ENCODE results near the gene HOXA1. TPM values are rescaled to one million over a fixed set of nuclear protein-coding genes. Genes with fewer than 3 reads are reported as not detected.
"Not testable (repeated sequence)": the region's sequence is repeated elsewhere in the genome, so short reads cannot be mapped to it uniquely, and the experiment has no call there.

The HOXA1 gene
- total RNA-seq, 1 experiment from 2014 or later: 4.4 TPM

GRCh38 chr7:27046854-27047549 is 48.8 kb downstream of the HOXA1 start:
- Histone ChIP-seq H3K4me1 (ENCODE audit: low read length) (peaks cover 2% of the 10 kb centered on the region; the same call in 1 of the 2 replicates), H3K4me2 (ENCODE audit: low read depth, low read length, poor library complexity, severe bottlenecking) (no peak overlapping the region), H3K36me3 (ENCODE audit: insufficient read depth, low read length) (no peaks in the 10 kb centered on the region), H4K20me1 (ENCODE audit: insufficient read depth, low read depth, low read length) (no peaks in the 10 kb centered on the region), H2AFZ (ENCODE audit: low read length) (no peak overlapping the region), H3K27ac (ENCODE audit: low read length) (no peak overlapping the region), H3K27me3 (ENCODE audit: low read length) (no peaks in the 10 kb centered on the region; the same call in 1 of the 2 replicates), H3K9me2 (replicated peaks; ENCODE audit: insufficient read depth, low read length) (no peaks in the 10 kb centered on the region), H3K4me3 (ENCODE audit: low read length) (no peak overlapping the region), H3K9ac (ENCODE audit: low read length) (no peak overlapping the region), H3K79me2 (ENCODE audit: low read length) (no peaks in the 10 kb centered on the region), H3K9me3 (ENCODE audit: low read length) (no peaks in the 10 kb centered on the region)
- DNase-seq: no peak

- not testable (repeated sequence) for H3K4me3 ChIP-seq (ENCODE audit: low read length); H3K9ac ChIP-seq (ENCODE audit: low read length); H4K20me1 ChIP-seq (ENCODE audit: insufficient read depth, low read depth, low read length); H2AFZ ChIP-seq (ENCODE audit: low read length); H3K9me3 ChIP-seq (ENCODE audit: low read length); H3K36me3 ChIP-seq (ENCODE audit: insufficient read depth, low read length); H3K9me2 ChIP-seq (replicated peaks; ENCODE audit: insufficient read depth, low read length); H3K4me1 ChIP-seq (ENCODE audit: low read length); H3K27ac ChIP-seq (ENCODE audit: low read length); DNase-seq; H3K4me2 ChIP-seq (ENCODE audit: low read depth, low read length, poor library complexity, severe bottlenecking); H3K27me3 ChIP-seq (ENCODE audit: low read length); H3K79me2 ChIP-seq (ENCODE audit: low read length)
Measured at GRCh38 chr7:27045972-27046371, 49.8 kb downstream of the HOXA1 start.

GRCh38 chr7:27045066-27045465 is 50.7 kb downstream of the HOXA1 start:
- H3K27ac ChIP-seq (ENCODE audit: low read length); H3K79me2 ChIP-seq (ENCODE audit: low read length); H2AFZ ChIP-seq (ENCODE audit: low read length); H3K4me2 ChIP-seq (ENCODE audit: low read depth, low read length, poor library complexity, severe bottlenecking); H3K9ac ChIP-seq (ENCODE audit: low read length); H3K27me3 ChIP-seq (ENCODE audit: low read length); H3K4me3 ChIP-seq (ENCODE audit: low read length); H3K36me3 ChIP-seq (ENCODE audit: insufficient read depth, low read length); H3K9me3 ChIP-seq (ENCODE audit: low read length); H3K9me2 ChIP-seq (replicated peaks; ENCODE audit: insufficient read depth, low read length); DNase-seq; H3K4me1 ChIP-seq (ENCODE audit: low read length); H4K20me1 ChIP-seq (ENCODE audit: insufficient read depth, low read depth, low read length): not testable (repeated sequence)

Small RNAs within 50 kb of the gene (small RNA-seq; reads per million reads assigned to genes)
- gene RF01977: not detected

Other genes with a start within 250 kb of the HOXA1 start
- 11.5 and 24.4 TPM in 2 replicates for gene SKAP2, start 231.4 kb downstream of the HOXA1 start, total RNA-seq (2014; rRNA removed; shearing (Covaris generic); ENCODE audit: low replicate concordance)
- 0.41 and 0.47 TPM in 2 replicates for gene HOXA2, start 6.7 kb upstream of the HOXA1 start, total RNA-seq (2014; rRNA removed; shearing (Covaris generic); ENCODE audit: low replicate concordance)
- gene HOXA4, start 34.8 kb upstream of the HOXA1 start, total RNA-seq (2014; rRNA removed; shearing (Covaris generic); ENCODE audit: low replicate concordance): 0.79 TPM in 1 of 2 replicates, not detected in the other
- 3.6 and 4.1 TPM in 2 replicates for gene HOXA5, start 47.7 kb upstream of the HOXA1 start, total RNA-seq (2014; rRNA removed; shearing (Covaris generic); ENCODE audit: low replicate concordance)
- 3.4 and 8.4 TPM in 2 replicates for gene HOXA6, start 51.8 kb upstream of the HOXA1 start, total RNA-seq (2014; rRNA removed; shearing (Covaris generic); ENCODE audit: low replicate concordance)
- 1.3 TPM in 2 replicates for gene HOXA3, start 56.6 kb upstream of the HOXA1 start, total RNA-seq (2014; rRNA removed; shearing (Covaris generic); ENCODE audit: low replicate concordance)
- 7.5 and 10.2 TPM in 2 replicates for gene HOXA7, start 60.7 kb upstream of the HOXA1 start, total RNA-seq (2014; rRNA removed; shearing (Covaris generic); ENCODE audit: low replicate concordance)
- gene HOXA9, start 69.5 kb upstream of the HOXA1 start, total RNA-seq (2014; rRNA removed; shearing (Covaris generic); ENCODE audit: low replicate concordance): not detected in 2 replicates
- not detected in 2 replicates for gene HOXA10, start 78.3 kb upstream of the HOXA1 start, total RNA-seq (2014; rRNA removed; shearing (Covaris generic); ENCODE audit: low replicate concordance)
- not detected in 2 replicates for gene HOXA11, start 89.2 kb upstream of the HOXA1 start, total RNA-seq (2014; rRNA removed; shearing (Covaris generic); ENCODE audit: low replicate concordance)
- 0.07 TPM in 1 of 2 replicates, not detected in the other for gene HOXA13, start 104.1 kb upstream of the HOXA1 start, total RNA-seq (2014; rRNA removed; shearing (Covaris generic); ENCODE audit: low replicate concordance)
- gene EVX1, start 146.8 kb upstream of the HOXA1 start, total RNA-seq (2014; rRNA removed; shearing (Covaris generic); ENCODE audit: low replicate concordance): not detected in 2 replicates

Measured in Karpas-422 (cell line).